GM19468 (cell line): ENCODE results near the gene MYO9A.

Experiments used
- ATAC-seq: cut with Tn5 transposase; IDR thresholded peaks from one replicate; pipeline ENCODE4 v1.9.1; 2021; ENCODE audit warnings: mild to moderate bottlenecking, moderate library complexity, moderate number of reproducible peaks; ENCODE audit not compliant: unreplicated experiment; ENCODE audit errors: extremely low read depth

Gene MYO9A

GRCh38 chr15:71798641-71799040 is 319.3 kb downstream of the MYO9A start:
- ATAC-seq, result no peak

- no peak for ATAC-seq
These were observed 325.4 kb downstream of the MYO9A start for GRCh38 chr15:71792521-71792920.

DNA sequence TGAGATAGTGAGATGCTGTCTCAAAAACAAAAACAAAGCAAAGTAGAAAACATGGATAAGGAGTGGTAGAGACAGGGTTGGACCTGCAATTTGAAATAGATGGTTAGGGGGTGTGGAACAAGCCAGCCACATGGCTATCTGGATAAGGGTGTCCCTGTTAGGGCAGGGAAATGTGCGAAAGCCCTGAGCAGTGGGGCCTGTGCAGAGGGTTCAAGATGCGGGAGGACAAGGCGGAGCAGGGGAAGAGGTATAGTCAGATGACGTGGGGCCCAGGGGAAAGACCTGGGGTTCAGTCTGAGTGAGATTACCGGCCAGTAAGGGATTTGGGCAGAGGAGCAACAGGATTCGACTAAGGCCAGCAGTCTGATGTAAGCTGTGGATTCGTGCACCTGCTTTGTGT is 326.0 kb downstream of the MYO9A start:
- ATAC-seq, result no peak

- ATAC-seq, result no peak
These were observed 327.9 kb downstream of the MYO9A start for GRCh38 chr15:71790081-71790480.

DNA sequence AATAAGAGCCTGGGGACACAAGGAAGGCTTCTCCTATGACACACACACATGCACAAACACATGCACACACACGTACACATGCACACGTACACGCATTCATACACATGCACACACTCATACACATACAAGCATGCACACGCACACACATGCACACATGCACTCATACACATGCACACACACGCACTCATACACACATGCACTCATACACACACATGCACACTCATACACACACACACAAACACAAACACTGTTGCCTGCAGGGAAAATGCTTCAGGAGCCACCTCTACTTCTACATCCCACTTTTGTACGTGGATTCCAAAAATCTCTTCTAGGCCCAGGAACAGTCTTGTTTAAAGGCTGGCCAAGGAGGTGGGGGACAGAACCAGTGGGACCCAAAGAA is 328.3 kb downstream of the MYO9A start:
- no peak for ATAC-seq

- no peak for ATAC-seq
These were observed 329.0 kb downstream of the MYO9A start for GRCh38 chr15:71788646-71789579.

DNA sequence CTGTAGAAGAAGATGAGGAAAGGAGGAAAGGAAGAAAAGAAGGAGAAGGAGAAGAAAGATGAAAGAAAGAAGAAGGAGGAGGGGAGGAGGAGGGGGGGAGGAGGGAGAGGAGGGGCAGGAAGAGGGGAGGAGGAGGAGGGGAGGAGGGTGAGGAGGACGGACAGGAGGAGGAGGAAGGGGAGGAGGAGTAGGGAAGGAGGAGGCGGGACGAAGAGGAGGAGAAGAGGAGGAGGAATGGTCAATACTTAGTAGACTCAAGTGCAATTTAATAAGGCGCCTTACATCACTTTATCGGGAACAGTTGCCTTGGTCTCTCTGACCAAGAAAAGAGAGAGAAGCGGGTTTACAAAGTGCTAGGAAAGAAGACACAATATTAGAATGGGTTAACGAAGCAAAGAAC is 331.3 kb downstream of the MYO9A start:
- no peak for ATAC-seq

- no peak for ATAC-seq
These were observed 332.0 kb downstream of the MYO9A start for GRCh38 chr15:71785996-71786395.

DNA sequence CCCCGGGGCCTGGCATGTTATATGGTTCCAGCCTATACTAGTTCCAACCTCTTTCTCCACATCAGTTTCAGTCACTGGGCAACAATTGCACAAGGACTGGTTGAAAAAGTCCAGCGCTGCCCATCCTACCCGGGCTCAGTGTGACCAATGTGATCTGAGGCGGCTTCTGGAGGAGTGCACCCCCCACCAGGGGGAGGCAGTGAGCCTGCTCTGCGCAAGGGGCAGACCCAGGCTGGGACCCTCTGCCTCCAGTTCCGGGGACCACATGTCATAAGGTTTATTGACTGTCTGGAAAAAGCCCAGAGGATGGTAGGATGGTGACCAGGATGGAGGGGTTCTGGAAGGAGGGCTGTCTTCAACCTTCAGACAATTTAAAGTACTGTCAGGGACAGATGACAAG is 333.2 kb downstream of the MYO9A start:
- no peak for ATAC-seq

GRCh38 chr15:71782422-71783165 is 335.4 kb downstream of the MYO9A start:
- no peak for ATAC-seq

DNA sequence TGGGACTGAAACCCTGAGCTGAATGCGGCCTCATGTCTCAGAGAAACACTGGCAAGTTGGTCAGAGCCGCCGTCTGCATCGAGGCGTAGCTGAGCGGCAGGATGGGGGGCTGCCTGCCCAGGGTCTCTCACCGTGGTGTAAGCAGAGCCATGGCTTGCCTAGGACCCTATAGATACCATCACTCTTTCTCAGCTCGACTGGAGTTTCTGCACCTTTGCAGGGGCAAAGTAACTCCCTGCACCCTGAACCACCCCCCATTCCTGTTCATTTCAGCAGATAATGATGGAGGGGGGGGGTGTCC is 336.0 kb downstream of the MYO9A start:
- ATAC-seq, result no peak

DNA sequence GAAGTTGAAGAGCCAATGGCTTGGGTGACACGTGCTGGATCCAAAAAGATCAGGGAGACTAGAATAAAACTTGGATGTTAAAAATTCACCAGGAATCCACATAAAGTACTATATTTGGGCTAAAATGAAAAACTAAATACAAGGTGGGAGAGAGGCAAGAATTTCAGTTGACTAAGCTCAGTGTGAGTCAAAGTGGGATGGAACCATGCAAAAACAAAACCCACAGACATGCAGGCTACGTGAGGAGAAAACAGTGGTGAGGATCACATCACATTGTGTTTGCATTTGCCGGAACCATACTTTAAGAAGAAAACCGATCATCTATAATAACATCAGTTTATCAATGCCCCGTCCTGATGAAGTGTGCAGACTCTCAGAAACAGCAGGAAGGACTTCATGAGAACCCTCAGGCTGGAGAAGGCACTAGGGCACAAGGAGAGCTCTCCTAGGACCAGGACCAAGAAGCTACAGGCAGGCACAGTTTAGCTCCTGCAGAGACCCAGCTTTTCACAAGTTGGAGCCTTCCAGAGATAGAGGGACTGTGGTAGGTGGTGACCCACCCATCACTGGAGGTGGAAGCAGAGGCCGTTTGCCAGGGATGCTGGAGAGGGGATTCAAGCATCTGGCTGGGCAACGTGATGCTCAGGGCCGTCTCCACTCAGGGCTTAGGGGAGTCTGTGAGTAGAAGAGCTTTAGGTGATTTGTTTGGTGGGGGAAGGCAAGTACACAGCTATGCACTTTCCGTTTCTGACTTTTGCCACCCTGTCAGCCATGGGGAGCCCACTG is 336.6 kb downstream of the MYO9A start:
- ATAC-seq, result no peak

DNA sequence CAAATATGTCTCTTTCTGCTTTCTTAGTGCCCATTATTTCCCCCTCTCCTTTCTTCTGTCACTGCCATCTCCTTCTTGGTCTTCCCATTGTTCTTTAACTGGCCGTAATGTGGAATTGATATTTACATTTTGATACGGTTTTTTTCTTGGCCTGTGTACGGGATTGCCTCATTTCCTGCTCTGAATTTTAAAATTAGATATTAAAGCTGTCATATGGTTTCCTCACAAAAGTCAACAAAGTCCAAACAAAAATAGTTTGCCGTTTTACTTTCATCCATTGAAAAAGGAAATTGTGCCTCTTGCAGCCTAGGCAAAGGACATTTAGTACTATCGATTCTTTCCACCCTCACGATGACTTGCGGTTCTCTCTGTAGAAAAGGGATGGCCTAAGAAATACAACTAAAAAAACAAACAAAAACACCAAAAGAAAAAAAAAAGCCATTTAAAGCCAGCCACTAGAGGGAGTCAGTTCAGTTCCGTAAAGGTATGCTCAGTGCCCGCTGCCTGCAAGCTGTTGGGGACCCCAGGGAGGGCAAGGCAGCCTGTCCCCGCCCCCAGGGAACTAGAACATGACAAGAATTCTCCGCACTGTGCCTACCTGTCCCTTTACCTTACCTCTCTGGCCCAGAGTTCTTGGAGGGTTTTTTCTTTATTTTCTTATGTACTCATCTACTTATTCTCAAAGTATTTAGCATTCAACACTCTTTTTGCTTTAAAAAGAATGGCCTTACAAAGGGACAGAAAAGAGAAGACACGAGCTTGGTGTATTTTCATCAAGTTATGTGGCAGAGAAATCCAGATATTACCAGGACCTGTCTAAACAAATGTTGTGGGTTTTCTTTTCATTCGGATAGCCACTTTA is 337.6 kb downstream of the MYO9A start:
- ATAC-seq, result no peak

DNA sequence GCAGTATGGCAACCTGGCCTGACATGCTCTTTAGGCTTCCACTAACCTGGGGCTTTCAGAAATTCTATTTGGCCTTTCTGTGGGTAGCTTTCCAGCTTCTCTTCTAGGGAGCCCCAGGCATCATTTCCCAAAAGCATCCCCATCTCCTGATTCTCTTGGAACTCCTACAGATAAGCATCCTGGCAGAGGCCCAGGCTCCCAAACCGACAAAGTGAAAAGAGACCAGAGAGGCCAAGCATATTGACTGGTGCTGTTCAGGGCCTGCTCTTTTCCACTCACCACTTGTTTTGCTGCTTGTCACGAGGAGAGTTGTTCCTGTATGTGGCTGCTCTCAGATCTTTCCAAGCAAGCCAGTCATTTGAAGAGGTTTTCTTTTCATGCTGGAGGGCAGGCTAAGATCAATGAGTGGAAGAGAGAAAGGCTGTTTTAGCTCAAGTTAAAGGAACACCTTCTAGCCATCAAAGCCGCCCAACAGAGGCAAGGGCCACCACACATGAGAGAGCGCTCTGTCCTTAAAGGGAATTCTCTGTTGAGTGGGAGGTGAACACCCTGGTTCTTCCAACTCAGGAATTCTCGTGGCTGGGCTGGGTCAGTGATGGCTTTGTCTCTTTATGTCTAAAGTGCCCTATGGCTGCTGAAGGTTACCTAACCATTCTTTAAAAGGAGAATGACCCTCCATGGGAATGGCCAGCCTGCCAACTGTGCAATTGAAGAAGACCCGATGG is 338.7 kb downstream of the MYO9A start:
- ATAC-seq, result no peak

GRCh38 chr15:71777216-71777943 is 340.6 kb downstream of the MYO9A start:
- no peak for ATAC-seq

GRCh38 chr15:71776304-71776703 is 341.6 kb downstream of the MYO9A start:
- ATAC-seq, result no peak

DNA sequence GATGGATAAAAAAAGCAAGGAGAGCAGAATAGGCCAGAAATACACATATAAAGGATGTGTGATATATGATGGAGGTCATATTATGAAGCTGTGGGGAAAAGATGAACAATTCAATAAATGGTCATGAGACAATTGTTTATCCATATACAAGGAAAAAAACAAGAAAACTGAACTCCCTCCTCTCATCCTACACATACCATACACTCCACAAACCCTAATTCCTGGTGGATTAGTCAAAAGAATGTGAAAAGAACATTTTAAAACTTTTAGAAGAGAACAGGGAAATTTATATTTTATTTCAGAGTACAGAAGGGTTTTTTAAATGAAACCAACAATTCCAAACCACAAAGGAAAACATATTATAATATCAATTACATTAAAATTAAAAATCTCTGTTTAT is 342.1 kb downstream of the MYO9A start:
- ATAC-seq, result no peak

- no peak for ATAC-seq
These were observed 344.6 kb downstream of the MYO9A start for GRCh38 chr15:71773206-71773859.
